ENCODE data around the gene GALE. TPM values are rescaled to one million over a fixed set of nuclear protein-coding genes. Genes with fewer than 3 reads are reported as not detected.

GALE gene
- total RNA-seq, 2 experiments from 2014 or later = 16.8 to 17.9 TPM

DNA sequence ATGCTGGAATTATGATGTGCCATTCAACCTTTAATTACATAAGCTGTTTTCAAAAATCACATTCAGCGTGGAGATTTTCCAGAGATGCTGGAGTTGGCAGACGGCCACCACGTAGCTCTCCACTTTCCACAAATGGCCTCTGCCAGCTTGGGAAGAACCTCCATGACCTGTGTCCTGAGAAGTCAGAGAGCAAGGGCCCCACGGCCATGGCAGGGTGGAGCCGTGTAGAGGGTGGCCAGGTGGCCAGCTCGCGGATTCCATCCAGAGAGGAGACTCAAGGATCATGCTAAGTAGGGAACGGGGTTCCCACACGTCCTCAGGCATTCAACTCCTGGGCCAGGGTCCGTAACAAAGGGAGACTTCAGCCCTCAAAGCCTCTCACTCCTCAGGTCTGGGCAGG is 1.3 kb upstream of the GALE start:
- Histone ChIP-seq H3K27ac (ENCODE audit: low read depth, low read length, poor library complexity, severe bottlenecking) (no peak overlapping the region), H3K9me2 (ENCODE audit: insufficient read depth, low read length) (no peaks in the 10 kb centered on the region), H3K79me2 (ENCODE audit: insufficient read depth, low read depth, low read length) (no peaks in the 10 kb centered on the region), H4K20me1 (ENCODE audit: insufficient read depth, low read length) (no peaks in the 10 kb centered on the region), H3K9me3 (ENCODE audit: low read length) (no peaks in the 10 kb centered on the region), H2AFZ (ENCODE audit: low read length) (no peak overlapping the region), H3K4me3 (ENCODE audit: low read depth, low read length, poor library complexity, severe bottlenecking) (no peak overlapping the region), H3K36me3 (ENCODE audit: insufficient read depth, low read length) (peaks cover 22% of the 10 kb centered on the region), H3K4me1 (ENCODE audit: insufficient read depth, low read length, poor library complexity, severe bottlenecking) (peaks cover 28% of the 10 kb centered on the region), H3K4me2 (ENCODE audit: low read length) (peak overlapping the region; percentile 89)
- intact Hi-C loops (cut with micrococcal nuclease; ENCODE audit: unreplicated experiment) = no loop called here
- ChIA-PET CTCF (ENCODE audit: unreplicated experiment) (interaction anchor here (0.7 to 1.2 kb wide), 3 partner anchors 9 to 115 kb away, joined by 3 to 5 read pairs (median 3); no protein-coding TSS in a partner anchor), POLR2A (interaction anchor here (0.5 to 1.6 kb wide), 10 partner anchors 9 to 256 kb away, joined by 3 to 6 read pairs (median 3); no protein-coding TSS in a partner anchor)
- no peak for DNase-seq (ENCODE audit: low spot score)
- no peak for TF ChIP-seq EZH2phosphoT487 (IDR thresholded peaks at IDR 0.05; ENCODE audit: borderline replicate concordance, low read depth, low read length)
- TF ChIP-seq, protein P1, sequence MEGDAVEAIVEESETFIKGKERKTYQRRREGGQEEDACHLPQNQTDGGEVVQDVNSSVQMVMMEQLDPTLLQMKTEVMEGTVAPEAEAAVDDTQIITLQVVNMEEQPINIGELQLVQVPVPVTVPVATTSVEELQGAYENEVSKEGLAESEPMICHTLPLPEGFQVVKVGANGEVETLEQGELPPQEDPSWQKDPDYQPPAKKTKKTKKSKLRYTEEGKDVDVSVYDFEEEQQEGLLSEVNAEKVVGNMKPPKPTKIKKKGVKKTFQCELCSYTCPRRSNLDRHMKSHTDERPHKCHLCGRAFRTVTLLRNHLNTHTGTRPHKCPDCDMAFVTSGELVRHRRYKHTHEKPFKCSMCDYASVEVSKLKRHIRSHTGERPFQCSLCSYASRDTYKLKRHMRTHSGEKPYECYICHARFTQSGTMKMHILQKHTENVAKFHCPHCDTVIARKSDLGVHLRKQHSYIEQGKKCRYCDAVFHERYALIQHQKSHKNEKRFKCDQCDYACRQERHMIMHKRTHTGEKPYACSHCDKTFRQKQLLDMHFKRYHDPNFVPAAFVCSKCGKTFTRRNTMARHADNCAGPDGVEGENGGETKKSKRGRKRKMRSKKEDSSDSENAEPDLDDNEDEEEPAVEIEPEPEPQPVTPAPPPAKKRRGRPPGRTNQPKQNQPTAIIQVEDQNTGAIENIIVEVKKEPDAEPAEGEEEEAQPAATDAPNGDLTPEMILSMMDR (conservative IDR thresholded peaks at IDR 0.05; ENCODE audit: low read length) = no peak
- TSS peak; percentile 61 for BruUV-seq (replicated peaks)

- H3K4me1 ChIP-seq (ENCODE audit: insufficient read depth, low read length, poor library complexity, severe bottlenecking) = peaks cover 27% of the 10 kb centered on the region
- H4K20me1 ChIP-seq (ENCODE audit: insufficient read depth, low read length) = no peaks in the 10 kb centered on the region
- TF ChIP-seq, protein P1 (conservative IDR thresholded peaks at IDR 0.05; ENCODE audit: low read length) = no peak
- TF ChIP-seq EZH2phosphoT487 (IDR thresholded peaks at IDR 0.05; ENCODE audit: borderline replicate concordance, low read depth, low read length) = no peak
- H3K4me2 ChIP-seq (ENCODE audit: low read length) = peak overlapping the region; percentile 89
- no peak for DNase-seq (ENCODE audit: low spot score)
- ChIA-PET POLR2A (interaction anchor here (0.5 to 1.6 kb wide), 9 partner anchors 10 to 139 kb away, joined by 3 to 6 read pairs (median 3); no protein-coding TSS in a partner anchor), CTCF (ENCODE audit: unreplicated experiment) (interaction anchor here (0.6 to 1.2 kb wide), 2 partner anchors 10 to 38 kb away, joined by 3 to 5 read pairs; no protein-coding TSS in a partner anchor)
- peaks cover 26% of the 10 kb centered on the region for H3K36me3 ChIP-seq (ENCODE audit: insufficient read depth, low read length)
- no peaks in the 10 kb centered on the region for H3K9me2 ChIP-seq (ENCODE audit: insufficient read depth, low read length)
- H3K9me3 ChIP-seq (ENCODE audit: low read length) = no peaks in the 10 kb centered on the region
- peak overlapping the region; percentile 53; the same call in 1 of the 2 replicates for H2AFZ ChIP-seq (ENCODE audit: low read length)
- no peaks in the 10 kb centered on the region for H3K79me2 ChIP-seq (ENCODE audit: insufficient read depth, low read depth, low read length)
- intact Hi-C loops (cut with micrococcal nuclease; ENCODE audit: unreplicated experiment) = no loop called here
- no TSS peak for BruUV-seq (replicated peaks)
- peak overlapping the region; percentile 76 for H3K4me3 ChIP-seq (ENCODE audit: low read depth, low read length, poor library complexity, severe bottlenecking)
- peak overlapping the region; percentile 32 for H3K27ac ChIP-seq (ENCODE audit: low read depth, low read length, poor library complexity, severe bottlenecking)
Measured at GRCh38 chr1:23801338-23801748, 789 bp upstream of the GALE start.

All from OCI-LY7 (cell line).